Effector memory CD4-positive, alpha-beta T cell (primary cell): ENCODE data around the gene CHPT1.
"Not testable (repeated sequence)": the region's sequence is repeated elsewhere in the genome, so short reads cannot be mapped to it uniquely, and the experiment has no call there.

ENCODE experiments used
- DNase-seq, 3 donors: peaks; one replicate each; pipeline ENCODE4 v3.0.0-alpha.2; 2020
- H3K27ac ChIP-seq: 2 replicates; pipeline ENCODE4 v1.7.0; 2013; ENCODE audit warnings: mild to moderate bottlenecking, low read length, moderate library complexity; ENCODE audit not compliant: insufficient read depth, poor library complexity, severe bottlenecking
- H3K27me3 ChIP-seq: replicated peaks from 2 replicates; pipeline ENCODE4 v1.7.0; 2013; ENCODE audit warnings: mild to moderate bottlenecking, low read length; ENCODE audit not compliant: insufficient read depth, control insufficient read depth, poor library complexity, severe bottlenecking
- H3K36me3 ChIP-seq: 2 replicates; pipeline ENCODE4 v1.7.0; 2013; ENCODE audit warnings: mild to moderate bottlenecking, low read length, moderate library complexity; ENCODE audit not compliant: control insufficient read depth, insufficient read depth
- H3K4me1 ChIP-seq: 2 replicates; pipeline ENCODE4 v1.7.0; 2013; ENCODE audit warnings: low read length, mild to moderate bottlenecking; ENCODE audit not compliant: control insufficient read depth, insufficient read depth, poor library complexity, severe bottlenecking
- H3K4me3 ChIP-seq: 2 replicates; pipeline ENCODE4 v1.7.0; 2013; ENCODE audit warnings: low read length, low read depth, mild to moderate bottlenecking; ENCODE audit not compliant: insufficient read depth, poor library complexity, severe bottlenecking
- H3K9me3 ChIP-seq: 2 replicates; pipeline ENCODE4 v1.7.0; 2013; ENCODE audit warnings: mild to moderate bottlenecking, low read length, moderate library complexity; ENCODE audit not compliant: control insufficient read depth
- total RNA-seq, 3 donors: gene quantifications; one replicate each; lab custom pipeline; 2026; lab: John Stamatoyannopoulos, UW

Gene CHPT1
- 3.9 to 13.1 (median 11.6) reads per million in 3 donors for total RNA-seq

DNA sequence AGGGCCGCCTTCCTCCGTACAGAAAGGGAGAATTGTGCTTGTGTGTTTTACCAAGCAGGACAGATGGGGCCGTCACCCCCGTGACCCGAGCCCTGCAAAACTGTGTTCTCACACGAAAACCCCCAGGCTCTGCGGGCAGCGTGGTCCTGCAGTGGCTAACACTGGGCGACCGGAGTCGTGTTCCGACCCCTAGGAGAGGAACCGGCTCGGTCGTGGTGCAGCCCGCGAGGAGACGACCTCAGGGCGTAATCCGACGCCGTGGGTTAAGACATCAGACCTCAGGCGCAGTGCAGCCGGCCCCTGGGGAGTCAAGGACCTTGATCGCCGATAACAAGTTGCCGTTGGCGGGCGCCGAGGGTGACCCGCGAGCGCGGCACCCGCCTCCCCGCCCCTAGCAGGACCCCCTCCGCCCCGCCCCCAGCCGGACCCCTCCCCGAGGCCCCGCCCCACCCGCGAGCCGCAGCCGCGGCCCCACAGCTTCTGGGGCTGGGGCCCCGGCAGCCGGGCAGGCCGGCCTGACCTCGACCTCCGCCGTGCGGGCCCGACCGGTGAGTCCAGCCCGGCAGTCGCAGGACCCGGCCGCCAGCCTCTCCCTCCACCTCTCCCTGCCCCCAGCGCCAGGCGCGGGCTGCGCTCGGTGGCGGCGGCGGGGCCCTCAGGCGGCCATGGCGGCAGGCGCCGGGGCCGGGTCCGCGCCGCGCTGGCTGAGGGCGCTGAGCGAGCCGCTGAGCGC is at the start of gene CHPT1:
Gene CHPT1 (plus strand): TSS at position 444 of the 733 bp plus-strand sequence. CDS start 222 bp downstream, at position 666.
- Histone ChIP-seq H3K4me1 (no peaks in the 10 kb centered on the region), H3K27ac (peak within 1 kb of the TSS; percentile 45), H3K9me3 (no peaks in the 10 kb centered on the region), H3K4me3 (peak within 1 kb of the TSS; percentile 91), H3K36me3 (no peaks in the 10 kb centered on the region), H3K27me3 (no peaks in the 10 kb centered on the region)
- DNase-seq: peak; percentile 8 to 45 (median 37)

DNA sequence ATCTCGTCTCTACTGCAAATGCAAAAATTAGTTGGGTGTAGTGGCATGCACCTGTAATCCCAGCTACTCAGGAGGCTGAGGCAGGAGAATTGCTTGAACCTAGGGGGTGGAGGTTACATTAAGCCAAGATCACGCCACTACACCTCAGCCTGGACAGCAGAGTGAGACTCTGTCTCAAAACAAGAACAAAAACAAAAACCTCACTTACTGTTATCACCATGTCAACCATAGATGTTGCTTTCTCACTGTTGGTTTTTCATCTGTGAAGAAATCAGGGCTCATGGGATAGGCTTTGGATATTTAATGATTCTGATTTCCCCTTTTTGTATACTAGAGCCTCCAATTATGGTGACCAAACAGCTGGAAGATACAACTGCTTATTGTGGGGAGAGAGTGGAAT is 49.7 kb upstream of the CHPT1 start:
- Histone ChIP-seq H3K36me3 (no peaks in the 10 kb centered on the region), H3K4me1 (no peaks in the 10 kb centered on the region), H3K27ac (no peak overlapping the region), H3K4me3 (no peak overlapping the region), H3K9me3 (no peaks in the 10 kb centered on the region), H3K27me3 (no peaks in the 10 kb centered on the region)
- DNase-seq: no peak

DNA sequence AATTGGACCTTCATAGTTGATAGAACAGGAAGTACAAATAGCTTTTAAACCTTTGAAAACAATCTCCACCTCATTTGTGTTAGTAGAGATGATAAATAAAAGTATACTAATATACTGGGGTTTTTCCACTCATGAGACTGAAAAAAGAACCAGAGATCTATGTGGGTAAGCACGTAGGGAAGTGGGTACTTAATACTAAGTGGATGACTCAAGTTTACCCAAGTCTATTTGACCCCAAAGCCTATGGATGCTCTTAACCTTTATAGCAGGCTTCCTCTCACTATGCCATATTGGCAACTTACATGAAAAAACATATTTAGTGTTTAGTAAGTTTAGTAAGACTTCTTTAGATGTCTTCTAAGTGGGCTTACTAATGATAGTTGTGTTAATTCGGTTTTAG is 49.2 kb upstream of the CHPT1 start:
- no peak for DNase-seq
- Histone ChIP-seq H3K4me1 (no peaks in the 10 kb centered on the region), H3K9me3 (no peaks in the 10 kb centered on the region), H3K4me3 (no peak overlapping the region), H3K36me3 (no peaks in the 10 kb centered on the region), H3K27ac (no peak overlapping the region), H3K27me3 (no peaks in the 10 kb centered on the region)

DNA sequence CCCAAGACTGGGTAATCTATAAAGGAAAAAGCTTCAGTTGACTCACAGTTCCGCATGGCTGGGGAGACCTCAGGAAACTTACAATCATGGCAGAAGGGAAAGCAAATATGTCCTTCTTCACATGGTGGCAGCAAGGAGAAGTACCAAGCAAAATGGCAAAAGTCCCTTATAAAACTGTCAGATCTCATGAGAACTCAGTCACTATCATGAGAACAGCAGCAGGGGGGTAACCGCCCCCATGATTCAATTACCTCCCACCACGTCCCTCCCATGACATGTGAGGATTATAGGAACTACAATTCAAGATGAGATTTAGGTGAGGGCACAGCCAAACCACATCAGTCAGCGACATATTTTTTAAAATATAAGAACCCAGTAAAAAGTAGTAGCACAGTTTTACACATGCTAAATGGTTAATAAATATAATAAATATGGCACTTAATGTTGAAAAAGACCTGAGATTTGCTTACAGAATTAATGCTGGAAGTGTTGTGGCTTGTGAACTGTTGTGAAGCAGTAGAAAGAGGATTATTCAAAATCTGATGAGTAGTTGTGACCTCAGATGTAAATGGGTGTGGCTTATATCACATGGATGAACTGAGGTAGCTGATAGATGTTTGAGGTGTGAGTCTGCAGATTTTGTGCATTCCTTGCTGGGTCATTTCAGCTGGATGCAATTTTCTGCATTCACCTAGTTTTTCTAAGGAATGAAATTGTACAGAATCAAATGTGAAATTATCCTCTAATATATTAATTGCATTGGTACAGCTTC is 46.9 kb upstream of the CHPT1 start:
- Histone ChIP-seq H3K27me3 (no peaks in the 10 kb centered on the region), H3K27ac (no peak overlapping the region), H3K4me3 (no peak overlapping the region), H3K36me3 (no peaks in the 10 kb centered on the region), H3K9me3 (no peaks in the 10 kb centered on the region), H3K4me1 (no peaks in the 10 kb centered on the region)
- no peak for DNase-seq

DNA sequence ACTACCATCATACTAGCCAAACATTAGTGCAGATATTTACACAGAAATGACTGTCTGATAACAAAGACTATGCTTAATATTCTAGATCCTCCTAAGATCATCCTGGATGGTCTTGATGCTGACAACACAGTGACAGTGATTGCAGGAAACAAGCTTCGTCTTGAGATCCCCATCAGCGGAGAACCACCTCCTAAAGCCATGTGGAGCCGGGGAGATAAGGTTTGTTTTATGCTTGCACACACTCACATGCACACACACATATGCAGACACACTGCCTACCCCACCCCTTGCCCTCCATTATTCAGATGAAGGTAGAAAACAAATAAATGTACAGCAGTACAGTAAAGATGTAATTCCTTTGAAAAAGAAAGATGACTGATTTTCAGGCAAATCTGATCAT is 44.4 kb upstream of the CHPT1 start:
- Histone ChIP-seq H3K36me3 (no peaks in the 10 kb centered on the region), H3K27ac (no peak overlapping the region)
- no peak for DNase-seq

DNA sequence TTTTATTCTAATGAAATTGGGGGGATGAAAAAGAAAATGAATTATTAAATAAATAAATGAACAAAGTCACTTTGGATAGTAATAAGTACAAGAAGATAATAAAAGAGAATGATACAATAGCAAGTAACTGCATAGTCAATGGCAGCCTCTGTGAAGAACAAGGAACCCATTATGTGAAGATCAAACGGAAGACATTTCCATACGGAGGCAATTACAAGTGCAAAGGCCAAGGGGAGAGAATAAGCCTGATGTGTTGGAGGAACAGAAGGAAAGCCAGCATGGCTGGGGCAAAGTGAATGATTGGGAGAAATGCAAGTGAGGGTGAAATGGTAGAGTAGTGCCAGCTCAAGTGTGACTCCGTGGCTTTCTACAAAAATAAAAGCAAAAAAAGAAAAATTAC is 43.9 kb upstream of the CHPT1 start:
- Histone ChIP-seq H3K9me3 (no peaks in the 10 kb centered on the region), H3K27me3 (no peaks in the 10 kb centered on the region), H3K36me3 (no peaks in the 10 kb centered on the region), H3K4me1 (no peaks in the 10 kb centered on the region), H3K4me3 (no peak overlapping the region), H3K27ac (no peak overlapping the region)
- no peak for DNase-seq

More for the DNA sequence above, 44.4 kb upstream of the CHPT1 start:
- no peaks in the 10 kb centered on the region for H3K27me3 ChIP-seq
- H3K9me3 ChIP-seq: no peaks in the 10 kb centered on the region
- H3K4me1 ChIP-seq: no peaks in the 10 kb centered on the region
- no peak overlapping the region for H3K4me3 ChIP-seq

- Histone ChIP-seq H3K9me3 (no peaks in the 10 kb centered on the region), H3K36me3 (no peaks in the 10 kb centered on the region)
- no peak for DNase-seq
These were observed 43.0 kb upstream of the CHPT1 start for GRCh38 chr12:101654442-101654841.

DNA sequence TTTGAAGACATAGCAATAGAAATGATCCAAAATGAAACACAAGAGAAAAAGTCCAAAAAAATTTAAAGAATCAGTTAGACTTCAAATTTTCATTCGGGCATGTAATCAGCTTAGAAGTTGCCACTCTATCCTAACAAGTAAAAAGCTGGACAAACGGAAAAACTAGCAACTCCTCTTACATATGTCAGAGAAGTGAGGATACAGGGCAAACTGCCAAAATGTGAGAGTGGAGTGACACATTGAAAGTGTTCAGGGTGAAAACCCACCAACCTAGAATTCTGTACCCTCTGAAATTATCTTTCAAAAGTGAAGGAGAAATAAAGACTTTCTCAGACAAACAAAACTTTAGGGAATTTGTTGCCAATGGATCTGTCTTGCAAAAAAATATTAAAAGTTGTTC is 42.0 kb upstream of the CHPT1 start:
- DNase-seq: no peak
- H3K36me3 ChIP-seq: no peaks in the 10 kb centered on the region
- H3K4me3 ChIP-seq: no peak overlapping the region
- H3K4me1 ChIP-seq: no peaks in the 10 kb centered on the region
- no peak overlapping the region for H3K27ac ChIP-seq
- H3K27me3 ChIP-seq: no peaks in the 10 kb centered on the region
- H3K9me3 ChIP-seq: no peaks in the 10 kb centered on the region

More at GRCh38 chr12:101654442-101654841, 43.0 kb upstream of the CHPT1 start:
- no peaks in the 10 kb centered on the region for H3K27me3 ChIP-seq
- H3K27ac ChIP-seq: no peak overlapping the region
- no peaks in the 10 kb centered on the region for H3K4me1 ChIP-seq
- H3K4me3 ChIP-seq: no peak overlapping the region

DNA sequence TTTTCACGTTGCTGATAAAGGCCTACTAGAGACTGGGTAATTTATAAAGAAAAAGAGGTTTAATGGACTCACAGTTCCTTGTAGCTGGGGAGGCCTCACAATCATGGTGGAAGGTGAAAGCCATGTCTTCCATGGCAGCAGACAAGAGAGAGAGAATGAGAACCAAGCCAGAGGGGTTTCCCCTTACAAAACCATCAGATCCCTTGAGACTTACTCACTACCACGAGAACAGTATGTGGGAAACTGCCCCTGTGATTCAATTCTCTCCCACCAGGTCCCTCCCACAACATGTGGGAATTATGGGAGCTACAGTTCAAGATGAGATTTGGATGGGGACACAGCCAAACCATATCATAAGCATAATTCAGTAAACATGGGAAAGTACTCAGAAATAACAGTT is 36.8 kb upstream of the CHPT1 start:
- H3K36me3 ChIP-seq, H3K4me3 ChIP-seq, DNase-seq, H3K27ac ChIP-seq, H3K9me3 ChIP-seq, H3K4me1 ChIP-seq, H3K27me3 ChIP-seq: not testable (repeated sequence)

DNA sequence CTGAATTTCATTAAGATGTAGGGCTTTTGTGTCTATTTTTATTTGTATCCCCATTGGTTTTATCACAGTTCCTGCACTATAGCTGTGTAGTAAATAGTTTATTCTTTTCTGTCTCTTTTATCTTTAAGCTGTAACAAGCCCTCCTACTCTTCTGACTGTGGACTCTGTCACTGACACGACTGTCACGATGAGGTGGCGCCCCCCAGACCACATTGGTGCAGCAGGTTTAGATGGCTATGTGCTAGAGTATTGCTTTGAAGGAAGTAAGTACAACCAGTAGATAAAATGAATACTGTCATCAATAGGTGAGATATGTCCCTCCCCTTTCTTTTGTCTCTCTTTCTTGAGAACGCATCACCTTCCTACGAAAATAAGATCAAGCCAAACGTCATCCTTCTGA is 34.1 kb upstream of the CHPT1 start:
- H3K27ac ChIP-seq: no peak overlapping the region
- no peaks in the 10 kb centered on the region for H3K9me3 ChIP-seq
- no peak overlapping the region for H3K4me3 ChIP-seq
- DNase-seq: no peak
- no peaks in the 10 kb centered on the region for H3K4me1 ChIP-seq
- H3K36me3 ChIP-seq: no peaks in the 10 kb centered on the region
- peaks cover 3% of the 10 kb centered on the region for H3K27me3 ChIP-seq
